GM18951 (cell line): ENCODE data around the gene PHKA1.
"Not testable (repeated sequence)": the region's sequence is repeated elsewhere in the genome, so short reads cannot be mapped to it uniquely, and the experiment has no call there.

Experiments
- POLR2A ChIP-seq: IDR thresholded peaks from 4 replicates; pipeline ENCODE4 v1.6.1; 2011; ENCODE audit warnings: mild to moderate bottlenecking; ENCODE audit not compliant: insufficient read length, insufficient read depth; ENCODE audit errors: extremely low read depth
- in situ Hi-C: fragments of 300-500 bp; cut with MboI; formaldehyde crosslinking; loops from one replicate; pipeline ENCODE4 v1.12.0; 2022; ENCODE audit warnings: low sequenced_read_pairs, mixed read lengths, inconsistent platforms; ENCODE audit not compliant: unreplicated experiment

PHKA1 gene

DNA sequence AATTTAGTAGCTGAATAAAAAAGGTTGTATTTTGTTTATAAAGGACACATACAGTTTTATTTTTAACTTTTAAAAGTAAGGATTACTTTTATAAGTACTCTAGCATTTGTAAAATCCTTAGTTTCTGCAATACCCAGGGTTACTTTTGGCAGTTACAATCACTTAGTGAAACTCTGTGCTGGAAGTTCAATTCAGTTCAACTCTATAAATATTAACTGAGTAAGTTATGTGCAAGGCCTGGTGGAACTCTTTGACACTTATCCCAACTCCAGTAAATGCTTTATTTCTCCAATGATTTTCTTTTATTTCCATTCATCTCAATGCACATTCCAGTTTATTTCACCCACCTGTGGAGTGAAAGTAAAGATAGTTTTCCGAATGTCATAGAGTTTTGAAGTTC lies 78.2 kb downstream of the PHKA1 start:
- in situ Hi-C loops = no loop called here
- TF ChIP-seq POLR2A = no peak

DNA sequence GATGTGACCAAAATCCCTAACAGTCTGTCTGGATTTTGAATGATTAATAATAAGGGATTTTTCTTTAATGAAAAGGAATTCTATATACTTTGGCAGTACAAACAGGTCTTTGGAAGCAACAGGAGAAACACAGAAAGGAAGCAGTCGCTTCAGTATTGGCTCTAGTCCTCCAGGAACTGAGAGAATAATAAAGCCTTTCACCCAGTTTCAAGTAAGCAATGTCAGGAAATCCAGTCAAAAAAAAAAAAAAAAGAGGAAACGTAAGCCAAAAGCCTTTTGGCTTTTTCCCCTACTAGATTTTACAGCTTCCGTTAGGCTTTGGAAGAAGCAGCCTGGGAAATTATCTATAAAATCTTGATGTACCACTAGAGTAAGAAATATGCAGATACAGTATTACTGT lies 79.8 kb downstream of the PHKA1 start:
- in situ Hi-C loops = no loop called here
- no peak for TF ChIP-seq POLR2A

DNA sequence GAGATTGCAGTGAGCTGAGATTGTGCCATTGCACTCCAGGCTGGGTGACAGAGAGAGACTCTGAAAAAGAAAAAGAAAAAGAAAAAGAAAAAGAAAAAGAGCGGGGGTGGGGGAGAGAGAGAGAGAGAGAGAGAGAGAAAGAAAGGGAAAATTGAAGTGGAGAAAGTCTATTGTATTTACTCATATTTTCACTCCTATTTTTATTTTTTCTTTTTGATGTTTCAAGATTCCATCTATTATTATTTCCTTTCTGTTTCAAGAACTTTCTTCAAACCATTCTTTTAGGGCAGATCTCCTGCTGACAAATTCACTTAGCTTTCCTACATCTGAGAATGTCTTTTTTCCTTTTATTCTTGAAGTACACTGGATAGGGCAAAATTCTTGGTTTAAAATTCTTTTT lies 83.9 kb downstream of the PHKA1 start:
- TF ChIP-seq POLR2A = no peak
- in situ Hi-C loops = no loop called here

DNA sequence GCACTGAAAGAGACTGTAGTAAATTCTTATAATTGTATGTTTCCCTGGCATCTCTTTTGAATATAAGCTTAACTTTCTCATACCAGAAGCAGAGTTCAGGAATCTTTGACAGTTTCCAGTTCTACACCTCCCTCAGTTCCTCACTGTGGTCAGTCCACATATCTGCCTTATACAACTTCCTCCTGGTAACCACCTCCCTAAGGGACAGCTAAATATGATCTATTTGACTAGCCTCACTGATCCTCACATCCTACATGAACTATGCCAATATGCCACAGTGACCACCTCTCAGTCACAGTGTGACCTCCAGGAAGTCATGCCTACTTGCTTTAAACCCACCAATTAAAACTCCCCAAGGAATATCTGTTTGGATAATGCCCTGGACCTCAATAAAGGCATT lies 89.9 kb downstream of the PHKA1 start:
- in situ Hi-C loops = no loop called here
- TF ChIP-seq POLR2A = no peak

DNA sequence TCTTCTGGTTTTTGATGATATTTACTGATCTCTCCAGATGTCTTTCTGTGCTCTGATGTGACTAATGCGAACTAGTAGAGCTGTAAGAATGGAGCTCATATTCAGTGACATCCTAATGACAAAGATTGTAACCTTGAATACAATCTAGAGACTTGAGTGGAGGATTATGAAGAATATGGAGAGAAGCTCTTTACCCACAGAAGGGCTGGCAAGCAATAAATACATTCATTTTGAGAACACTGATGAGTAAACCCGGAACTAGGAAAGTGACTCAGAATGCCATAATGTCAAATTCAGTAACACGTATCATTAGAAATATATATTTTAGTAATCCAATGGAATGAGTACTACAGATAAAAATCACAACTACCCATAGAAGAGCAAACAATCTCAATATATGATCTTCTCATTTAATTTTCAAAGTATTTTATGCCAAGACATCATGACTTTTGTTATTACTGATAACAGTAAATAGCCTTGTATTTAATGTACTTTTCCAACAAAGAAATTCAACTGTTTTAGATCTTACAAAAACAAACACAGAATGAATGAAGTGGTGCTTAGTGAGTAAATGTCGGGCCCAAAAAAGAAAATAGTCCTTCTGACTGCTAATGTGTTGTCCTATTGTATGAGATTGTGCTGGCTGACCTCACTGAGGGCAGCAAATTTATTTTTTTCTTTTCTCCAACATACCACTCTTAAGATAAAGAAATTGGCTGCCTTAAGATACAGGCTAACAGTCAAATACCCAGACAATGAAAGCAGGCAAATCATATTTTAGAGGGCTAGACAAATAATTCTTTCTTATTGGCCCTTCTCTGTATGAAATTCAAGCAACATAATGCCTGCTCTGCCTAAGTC lies 92.3 kb downstream of the PHKA1 start:
- in situ Hi-C loops = no loop called here
- TF ChIP-seq POLR2A = no peak

DNA sequence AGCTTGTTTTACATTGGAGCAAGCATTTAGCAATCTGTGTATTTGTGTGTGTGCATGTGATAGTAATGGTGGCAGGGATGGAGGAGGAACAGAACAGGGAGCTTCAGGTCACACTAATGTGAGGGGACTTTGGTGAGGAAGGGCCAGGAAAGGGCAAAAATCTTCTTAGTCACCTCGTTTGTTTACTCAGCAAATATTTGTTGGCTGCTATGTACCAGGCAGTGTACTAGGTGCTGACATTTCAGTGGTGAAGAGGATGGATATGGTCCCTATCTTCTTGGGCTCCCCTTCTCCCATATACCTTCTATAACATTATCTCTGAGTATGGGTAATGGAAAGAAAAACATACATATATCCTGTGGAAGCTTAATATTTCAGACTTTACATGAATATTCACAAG lies 92.9 kb downstream of the PHKA1 start:
- in situ Hi-C loops = no loop called here
- TF ChIP-seq POLR2A = no peak

DNA sequence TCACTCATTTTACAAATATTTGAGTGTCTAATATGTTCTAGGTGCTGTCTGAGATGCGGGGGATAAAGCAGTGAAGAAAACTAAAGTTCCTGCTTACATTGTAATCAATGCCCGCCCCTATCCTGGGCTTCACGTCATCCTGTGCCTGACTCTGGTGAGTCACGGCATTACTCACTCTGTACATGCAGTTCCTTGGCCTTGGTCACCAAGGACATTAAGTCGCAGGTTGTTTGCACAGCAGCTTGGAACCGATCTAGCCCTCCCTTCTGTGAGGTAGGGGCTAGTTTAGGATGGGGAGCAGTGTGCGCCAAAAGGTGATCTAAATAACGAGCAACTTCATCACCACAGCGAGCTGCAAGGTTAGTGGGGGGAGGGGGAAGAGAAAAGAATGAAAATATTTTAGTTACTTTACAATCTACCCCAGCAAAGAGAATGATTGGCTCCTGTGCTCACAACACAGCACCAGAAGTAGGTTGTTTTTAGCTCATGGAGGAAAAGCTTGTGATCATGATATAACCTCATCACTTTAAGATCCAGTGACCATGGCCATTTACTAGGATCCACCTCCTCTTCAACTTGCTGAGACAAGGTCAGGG lies 93.5 kb downstream of the PHKA1 start:
- TF ChIP-seq POLR2A = no peak
- in situ Hi-C loops = no loop called here

DNA sequence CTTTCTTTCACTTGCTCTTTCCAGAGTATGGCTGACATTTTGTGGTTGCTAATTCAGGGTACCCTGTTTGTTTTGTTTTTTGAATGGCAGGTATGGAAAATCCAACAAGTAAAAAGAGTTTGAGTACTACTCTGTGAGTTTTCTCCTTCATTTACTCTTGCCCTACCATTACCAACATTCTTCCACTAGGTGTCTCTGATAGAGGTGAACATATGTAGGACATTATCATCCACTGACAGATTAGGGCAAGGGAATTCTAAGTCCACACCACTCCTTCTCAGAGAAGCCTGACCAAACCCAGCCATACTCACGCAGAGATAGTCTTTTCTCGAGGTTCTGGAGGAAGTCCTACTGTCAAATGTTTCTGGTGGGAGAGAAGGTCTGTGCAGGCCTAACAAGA lies 104.8 kb downstream of the PHKA1 start:
- in situ Hi-C loops = no loop called here
- no peak for TF ChIP-seq POLR2A

DNA sequence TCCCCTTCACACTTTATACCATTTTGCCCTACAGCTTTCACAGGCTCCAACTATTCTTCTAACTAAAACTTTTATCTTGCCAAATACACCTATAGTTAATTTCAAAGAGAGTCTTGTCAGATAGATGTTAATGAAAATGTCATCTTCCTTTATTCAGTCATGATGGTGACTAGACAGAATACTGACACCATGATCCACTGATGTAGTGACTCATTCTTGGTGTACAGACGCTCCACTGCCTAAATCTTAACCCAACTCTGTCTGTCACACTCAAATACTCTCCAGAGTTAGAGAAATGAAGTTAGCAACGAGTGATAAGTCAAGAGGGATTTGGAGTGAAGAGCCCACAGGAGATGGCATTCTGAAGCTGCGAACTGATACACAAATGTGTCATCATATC lies 109.4 kb downstream of the PHKA1 start:
- in situ Hi-C loops = no loop called here

DNA sequence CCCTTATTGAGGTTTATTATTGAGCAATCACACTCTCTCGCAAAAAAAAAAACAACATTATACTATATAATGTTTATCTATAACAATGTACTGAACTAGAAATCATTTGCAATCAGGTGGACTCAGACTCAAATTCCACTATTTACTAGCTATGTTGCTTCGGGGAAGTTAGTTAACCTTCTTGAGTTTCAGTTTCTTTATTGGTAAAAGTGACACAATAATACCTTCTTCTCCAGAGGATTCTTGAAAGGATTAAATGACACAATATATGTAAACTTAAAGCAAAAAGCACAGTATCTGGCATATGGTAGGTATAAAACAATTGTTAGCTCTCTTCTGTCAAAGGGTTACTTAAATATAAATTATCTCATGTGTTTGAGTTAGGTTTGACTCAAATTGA lies 110.0 kb downstream of the PHKA1 start:
- in situ Hi-C loops = no loop called here
- TF ChIP-seq POLR2A = no peak

More for the DNA sequence above, 109.4 kb downstream of the PHKA1 start:
- no peak for TF ChIP-seq POLR2A

DNA sequence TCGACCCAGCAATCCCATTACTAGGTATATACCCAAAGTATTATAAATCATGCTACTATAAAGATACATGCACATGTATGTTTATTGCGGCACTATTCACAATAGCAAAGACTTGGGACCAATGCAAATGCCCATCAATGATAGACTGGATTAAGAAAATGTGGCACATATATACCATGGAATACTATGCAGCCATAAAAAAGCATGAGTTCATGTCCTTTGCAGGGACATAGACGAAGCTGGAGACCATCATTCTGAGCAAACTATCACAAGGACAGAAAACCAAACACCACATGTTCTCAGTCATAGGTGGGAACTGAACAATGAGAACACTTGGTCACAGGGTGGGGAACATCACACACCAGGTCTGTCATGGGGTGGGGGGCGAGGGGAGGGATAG lies 123.1 kb downstream of the PHKA1 start:
- in situ Hi-C loops = not testable (repeated sequence)

DNA sequence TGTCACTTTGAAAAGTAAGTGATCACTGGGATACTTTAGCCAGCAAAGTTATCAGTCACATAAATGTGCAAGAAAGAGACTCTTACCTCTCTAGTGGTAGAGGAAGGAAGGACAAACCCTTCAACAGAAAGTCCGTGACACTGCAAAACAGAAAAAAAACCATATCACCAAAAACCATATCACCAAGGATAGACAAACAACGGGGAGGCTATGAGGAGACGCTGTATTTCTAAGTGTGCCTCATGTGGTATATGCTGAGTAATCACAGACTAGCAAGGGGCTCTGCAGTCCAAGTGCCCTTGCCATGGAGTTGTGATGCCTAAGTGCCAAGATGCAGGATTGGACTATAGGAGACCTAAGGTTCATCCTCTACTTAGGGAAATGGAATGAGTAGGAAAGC lies 129.9 kb downstream of the PHKA1 start:
- TF ChIP-seq POLR2A = no peak
- in situ Hi-C loops = no loop called here

DNA sequence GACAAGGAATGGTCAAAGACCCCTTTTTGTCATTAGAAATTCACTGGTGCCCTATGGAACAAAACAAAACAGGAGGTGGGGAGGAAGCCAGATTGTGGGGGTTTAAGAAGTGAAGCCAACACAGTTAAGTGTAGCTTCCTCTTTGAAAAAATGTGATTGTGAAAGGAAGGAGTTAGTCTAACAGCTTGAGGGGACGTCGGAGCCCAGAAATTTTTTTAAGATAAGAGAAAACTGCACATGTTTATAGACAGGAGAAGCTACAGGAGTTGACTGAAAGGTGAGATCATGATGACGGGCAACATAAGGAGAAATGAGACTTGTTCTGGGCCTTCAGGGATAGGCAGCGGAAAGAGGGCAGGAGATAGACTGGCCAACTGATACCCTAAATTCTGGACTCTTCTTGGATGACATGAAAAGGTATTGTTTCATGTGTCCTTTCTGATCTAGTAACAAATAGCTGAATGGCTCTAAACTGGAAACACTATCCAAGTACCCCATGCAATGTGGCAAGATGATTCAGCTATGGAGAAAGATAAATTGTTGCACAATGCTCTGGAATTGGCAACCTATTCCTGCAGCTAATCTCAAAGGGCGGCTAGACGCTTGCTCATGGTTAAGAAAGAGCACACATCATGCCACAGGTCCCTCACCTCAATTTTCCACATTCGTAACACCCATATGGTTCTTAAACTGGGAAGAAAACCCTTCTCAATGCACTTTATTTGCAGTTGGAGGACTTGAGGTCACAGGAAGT lies 137.8 kb downstream of the PHKA1 start:
- TF ChIP-seq POLR2A = no peak
- in situ Hi-C loops = no loop called here

DNA sequence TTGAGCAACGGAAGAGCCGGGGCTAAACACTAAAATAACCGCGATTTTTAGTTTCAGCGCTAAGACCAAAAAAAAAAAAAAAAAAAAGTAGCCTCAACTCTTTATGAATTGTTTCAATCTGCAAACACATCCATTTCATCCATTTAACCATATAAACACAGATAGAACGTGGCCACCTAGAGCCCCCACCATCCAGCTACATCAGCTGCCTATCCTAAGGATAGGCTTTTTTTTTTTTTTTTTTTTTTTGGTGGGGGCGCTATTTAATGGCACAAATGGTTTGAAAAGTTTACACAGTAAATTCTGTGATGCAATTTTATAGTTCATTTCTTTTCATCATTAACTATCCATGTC lies 141.0 kb downstream of the PHKA1 start:
- in situ Hi-C loops = no loop called here
- TF ChIP-seq POLR2A = no peak
